CMK (cell line): Measurements from ENCODE around the gene RAD18.

Experiments
- DNase-seq: peaks from one replicate; pipeline ENCODE4 v3.0.0-alpha.2; 2010; ENCODE audit warnings: low read depth

The RAD18 gene

DNA sequence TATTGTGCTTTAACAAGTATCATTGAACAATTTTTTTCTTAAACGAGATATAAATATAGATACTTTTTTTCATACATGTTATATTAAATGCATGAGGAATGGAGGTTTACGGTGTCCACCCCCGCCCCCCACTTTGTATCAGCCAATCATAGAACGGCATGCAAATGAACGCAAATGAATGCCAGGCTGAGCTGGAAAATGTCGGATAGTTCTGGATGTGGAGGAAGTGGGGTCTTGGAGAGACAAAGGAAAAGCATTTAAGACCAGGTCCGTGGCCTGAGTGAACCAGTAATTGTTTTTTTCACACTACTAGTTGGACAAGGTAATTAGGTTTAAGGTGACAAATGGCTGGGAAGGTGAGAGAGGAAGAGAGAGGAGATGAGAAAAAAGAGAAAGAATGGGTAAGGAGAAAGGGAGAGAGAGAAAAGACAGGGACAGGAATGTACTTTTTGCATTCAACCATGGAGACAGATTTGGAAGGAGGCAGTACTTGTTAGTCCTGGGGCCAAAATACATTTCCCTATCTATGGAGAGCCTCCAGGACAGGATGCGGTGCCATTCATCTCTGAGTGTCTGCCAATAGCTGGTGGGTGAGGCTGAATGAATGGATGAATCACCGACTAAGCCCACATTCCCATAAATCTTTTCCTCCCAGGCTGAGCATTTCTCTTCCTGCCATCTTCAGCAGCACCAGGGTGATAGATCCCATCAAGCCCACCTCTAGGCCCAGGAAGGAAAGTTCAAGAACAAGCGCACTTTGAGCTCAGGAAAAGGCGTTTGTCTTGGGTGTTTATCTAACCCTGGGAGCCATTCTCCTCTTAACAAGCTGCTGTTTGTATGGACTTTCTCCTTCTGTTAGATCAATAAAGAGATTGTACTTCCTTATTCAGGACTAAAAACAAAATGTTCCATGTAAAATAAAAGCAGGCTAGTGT lies 1.4 kb upstream of the RAD18 start:
- no peak for DNase-seq

DNA sequence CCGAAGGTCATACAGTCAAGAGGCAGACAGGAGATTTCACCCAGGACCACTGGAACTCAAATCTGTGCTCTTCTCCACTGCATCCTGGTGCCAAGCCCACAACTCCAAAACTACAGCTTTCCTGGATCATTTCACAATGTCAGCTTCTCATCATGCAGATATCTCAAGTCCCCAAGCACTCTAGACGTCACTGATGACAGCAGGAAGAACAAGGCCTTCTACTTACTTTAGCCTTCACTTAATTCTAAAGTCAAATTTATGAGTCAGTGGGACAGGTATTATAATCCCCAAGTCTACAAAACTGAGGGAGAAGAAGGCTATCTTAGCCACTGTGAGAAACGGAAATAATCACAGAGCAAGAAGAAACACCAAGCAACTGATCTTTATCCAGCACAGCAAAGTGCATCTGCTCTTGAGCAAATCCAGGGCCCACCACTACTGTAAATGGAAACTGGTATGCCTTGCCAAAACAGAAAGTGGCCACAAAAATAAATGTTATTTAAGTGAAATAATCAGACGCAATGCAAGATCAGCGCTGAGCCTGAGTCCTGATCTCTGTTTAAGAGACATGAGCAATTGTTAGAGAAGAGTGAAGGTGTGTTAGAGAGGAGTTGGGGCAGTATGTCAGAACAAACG lies 928 bp downstream of the RAD18 start:
- DNase-seq, result no peak

DNA sequence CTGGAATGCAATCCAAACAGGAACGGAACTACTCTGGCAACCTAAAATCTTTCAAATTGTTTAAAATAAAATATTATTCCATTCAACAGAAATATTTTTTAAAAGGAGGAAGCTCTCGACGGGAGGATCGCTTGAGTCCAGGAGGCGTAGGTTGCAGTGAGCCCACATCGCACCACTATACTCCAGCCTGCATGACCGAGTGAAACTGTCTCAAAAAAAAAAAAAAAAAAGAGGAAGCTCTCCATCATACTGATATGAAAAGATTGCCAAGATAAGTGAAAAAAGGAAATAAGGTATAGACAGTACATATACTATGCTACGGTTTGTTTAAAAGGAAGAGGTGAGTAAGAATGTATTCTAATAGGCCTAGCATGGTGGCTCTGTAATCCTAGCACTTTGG lies 3.6 kb downstream of the RAD18 start:
- no peak for DNase-seq

DNA sequence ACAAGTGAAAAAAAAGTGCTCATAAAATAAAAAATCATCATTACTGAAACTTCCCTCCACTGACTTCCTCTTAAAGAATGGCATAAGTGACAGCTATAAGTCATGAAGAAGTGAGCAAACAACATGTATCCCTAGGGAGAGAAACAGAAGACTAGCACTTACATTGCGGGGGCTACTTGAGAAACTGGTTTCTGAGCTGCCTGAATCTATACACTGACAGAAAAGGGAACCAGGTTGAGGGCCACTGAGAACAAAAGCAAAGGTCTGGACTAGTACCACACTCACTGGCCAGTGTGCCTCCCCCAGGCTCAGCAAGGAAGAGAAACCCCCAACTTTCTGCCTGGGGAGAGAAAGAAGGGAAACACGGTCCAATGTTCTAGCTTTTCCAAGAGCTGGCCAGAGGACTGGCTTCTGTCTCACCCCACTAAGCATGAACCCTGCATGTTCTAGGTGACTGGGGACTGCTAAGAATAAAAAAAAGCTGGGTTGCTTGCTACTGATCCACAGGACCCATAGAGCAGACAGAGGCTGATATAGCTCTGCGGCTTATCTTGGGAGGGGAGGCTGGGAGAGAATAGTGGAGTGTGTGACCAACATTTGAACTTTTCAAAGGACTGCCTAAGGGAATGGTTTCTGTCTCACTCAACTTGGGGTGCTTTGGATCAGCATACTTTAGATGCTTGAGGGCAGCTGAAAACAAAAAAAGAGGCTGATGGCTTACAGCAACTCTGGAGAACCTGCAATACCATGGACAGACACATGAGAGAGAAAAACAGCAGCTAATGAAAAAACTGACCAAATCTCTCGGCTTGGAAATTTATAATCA lies 8.1 kb downstream of the RAD18 start:
- DNase-seq, result no peak

DNA sequence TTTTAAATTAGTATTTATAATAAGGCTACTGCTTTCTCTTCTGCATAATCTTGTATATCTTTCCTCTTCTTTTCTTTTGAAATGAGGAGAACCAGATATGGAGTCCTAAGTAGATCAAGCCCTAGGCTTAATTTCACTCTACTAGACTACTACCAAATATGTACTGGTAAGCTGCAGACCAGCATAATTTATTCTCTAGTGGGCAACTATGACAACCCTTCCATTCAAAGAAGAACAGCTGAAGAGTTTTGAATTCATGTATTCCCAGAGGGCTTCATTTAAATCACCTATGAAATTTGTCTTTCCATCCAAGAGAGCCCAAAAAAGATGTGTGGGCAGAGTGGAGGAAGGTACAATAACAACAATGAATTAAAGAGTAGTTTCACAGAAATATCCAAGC lies 10.0 kb downstream of the RAD18 start:
- no peak for DNase-seq

DNA sequence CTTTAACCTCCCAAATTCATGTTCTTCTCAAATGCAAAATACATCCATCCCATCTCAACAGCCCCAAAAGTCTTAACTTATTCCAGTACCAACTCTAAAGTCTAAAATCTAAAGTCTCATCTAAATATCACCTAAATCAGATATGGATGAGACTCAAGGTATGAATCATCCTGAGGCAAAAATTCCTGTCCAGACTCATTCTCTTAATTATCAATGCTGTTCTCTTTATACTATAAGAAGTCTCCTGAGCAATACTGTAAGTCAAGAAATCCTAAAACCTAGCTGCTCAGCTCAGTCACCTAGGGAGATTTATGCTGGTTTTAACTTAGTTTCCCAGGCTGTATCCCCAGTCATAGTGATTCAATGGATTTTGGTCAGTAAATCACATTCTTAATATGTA lies 11.1 kb downstream of the RAD18 start:
- DNase-seq, result no peak

DNA sequence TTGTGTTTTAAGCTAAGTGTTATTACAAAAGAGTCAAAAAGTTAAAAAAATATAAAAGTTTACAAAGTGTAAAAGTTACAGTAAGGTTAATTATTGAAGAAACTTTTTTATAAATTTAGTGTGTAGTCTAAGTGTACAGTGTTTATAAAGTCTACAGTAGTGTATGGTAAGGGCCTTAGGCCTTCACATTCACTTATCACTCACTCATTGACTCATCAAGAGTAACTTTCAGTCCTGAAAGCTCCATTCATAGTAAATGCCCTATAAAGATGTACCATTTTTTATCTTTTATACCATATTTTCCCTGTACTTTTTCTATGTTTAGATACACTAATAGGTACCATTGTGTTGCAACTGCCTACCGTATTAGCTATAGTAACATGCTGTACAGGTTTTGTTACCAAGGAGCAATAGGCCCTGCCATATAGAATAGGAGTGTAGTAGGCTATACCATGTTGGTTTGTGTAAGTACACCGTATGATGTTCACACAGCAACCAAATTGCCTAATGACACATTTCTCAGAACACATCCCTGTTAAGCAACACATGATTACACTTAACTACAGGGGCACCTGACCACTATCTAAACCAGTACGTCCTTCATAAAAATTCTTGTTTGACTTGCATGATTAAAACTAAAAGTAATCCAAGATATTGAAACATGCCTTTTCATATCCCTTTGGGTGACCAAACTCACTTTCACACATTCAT lies 17.2 kb downstream of the RAD18 start:
- no peak for DNase-seq

DNA sequence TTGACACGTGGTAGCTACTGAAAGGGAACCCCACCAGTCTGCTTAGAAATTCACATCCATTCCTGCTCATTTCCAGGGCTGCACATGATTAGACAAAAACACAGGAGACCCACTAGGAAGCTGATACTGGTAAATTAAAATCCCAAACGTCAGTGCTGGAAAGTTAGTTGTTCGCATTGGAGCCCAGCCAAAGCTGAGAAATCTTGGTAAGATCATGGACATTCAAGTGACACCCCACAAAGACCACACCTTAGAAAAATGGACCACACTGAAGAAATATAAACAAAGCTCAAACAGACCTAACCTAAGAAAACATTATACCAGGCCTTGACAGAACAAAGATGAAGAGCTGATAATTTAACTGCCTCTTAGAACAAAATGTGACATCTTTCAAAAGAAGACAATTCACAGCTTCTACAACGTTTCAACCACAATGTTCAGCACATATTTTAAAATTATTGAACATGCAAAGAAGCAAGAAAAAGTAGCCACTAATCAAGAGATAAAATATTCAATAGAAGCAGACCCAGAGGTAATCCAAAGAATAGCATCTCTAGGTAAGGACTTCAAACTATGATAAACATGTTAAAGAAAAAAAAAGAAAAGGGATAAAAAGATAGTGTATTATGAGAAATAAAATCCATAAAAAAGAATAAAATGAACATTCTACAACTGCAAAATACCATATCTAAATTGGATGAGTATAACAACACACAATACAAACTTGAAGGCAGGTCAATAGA lies 20.4 kb downstream of the RAD18 start:
- no peak for DNase-seq

DNA sequence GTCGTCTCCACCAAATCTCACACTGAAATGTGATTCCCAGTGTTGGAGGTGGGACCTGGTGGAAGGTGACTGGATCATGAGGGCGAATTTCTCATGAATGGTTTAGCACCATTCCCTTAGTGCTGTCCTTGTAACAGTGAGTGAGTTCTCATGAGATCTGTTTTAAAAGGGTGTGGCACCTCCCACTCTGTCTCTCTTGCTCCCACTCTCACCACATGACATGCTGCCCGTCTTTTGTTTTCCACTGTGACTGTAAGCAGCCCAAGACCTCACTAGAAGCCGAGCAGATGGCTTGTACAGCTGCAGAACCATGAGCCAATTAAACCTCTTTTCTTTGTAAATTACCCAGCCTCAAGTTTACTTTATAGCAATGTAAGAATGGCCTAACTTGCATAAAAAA lies 21.2 kb downstream of the RAD18 start:
- DNase-seq, result no peak

DNA sequence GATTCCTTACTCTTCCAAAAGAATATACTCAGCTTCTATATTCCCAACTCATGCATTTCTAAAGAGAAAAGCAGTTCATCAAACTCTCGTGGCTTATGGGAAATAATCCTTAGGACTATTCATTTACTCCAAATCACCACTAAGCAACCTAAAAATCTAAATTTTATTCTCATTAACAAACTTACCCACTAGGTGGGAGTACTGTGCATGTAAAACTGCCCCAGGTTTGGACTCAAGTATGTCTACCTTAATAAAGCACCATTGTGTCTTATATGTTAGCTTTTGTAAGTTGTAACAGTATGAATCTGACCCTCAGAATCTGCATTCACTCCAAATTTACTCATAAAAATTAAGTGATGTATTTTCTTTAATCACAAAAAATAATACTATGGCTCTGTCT lies 25.3 kb downstream of the RAD18 start:
- DNase-seq, result no peak

DNA sequence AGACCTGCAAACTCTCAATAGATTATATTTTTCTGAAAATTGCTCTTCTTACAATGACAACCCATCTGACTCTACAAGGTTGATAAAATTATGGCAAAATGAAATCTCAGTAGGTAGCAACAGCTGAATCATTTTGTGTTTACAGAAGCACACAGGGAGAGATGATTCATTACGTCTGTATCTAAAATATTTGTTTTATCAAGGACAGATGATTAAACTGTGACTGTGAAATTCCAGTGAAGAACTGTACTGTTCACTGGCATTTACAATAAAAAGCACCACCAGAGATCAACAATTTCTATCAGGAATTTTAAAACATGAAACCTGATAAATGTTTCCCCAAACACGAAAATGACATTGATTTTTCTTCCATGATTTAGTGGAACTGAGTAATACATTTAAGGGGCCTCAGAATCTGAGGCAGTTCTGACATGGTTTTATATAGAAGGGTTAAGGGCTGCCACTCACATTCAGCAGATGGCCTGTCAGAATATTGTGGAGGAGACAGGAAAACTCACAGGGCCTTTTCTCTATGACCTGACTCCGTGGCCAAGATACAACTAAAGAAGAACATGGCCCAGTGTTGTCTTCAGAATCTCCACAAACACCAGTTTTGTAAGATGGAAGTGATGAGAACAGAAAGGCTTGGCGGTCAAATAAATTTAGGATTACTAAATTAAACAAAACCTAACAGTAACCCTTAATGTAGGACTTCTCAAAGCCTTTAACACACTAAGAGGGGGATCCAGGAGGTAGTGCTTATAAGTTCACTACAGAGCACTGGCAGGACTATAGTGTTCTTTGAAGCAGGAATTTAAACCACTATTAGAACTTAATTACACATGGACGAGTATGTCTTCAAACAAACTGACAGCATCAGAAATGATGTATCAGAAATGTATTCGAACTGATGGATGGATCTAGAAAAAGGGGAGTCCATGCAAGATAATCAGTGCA lies 25.9 kb downstream of the RAD18 start:
- DNase-seq, result no peak

DNA sequence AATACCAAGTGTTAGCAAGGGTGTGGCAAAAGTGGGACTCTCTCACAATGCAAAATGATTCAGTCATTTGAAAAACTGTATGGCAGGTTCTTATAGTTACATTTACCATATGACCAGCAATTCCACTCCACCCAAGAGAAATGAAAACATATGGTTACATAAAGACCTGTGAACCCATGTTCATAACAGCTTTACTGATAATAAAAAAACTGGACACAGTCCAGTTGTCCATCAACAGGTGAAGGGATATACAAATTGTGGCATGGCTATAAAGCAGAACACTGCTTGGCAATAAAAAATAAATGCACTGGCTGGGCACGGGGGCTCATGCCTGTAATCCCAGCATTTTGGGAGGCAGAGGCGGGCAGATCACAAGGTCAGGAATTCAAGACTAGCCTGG lies 30.8 kb downstream of the RAD18 start:
- no peak for DNase-seq

DNA sequence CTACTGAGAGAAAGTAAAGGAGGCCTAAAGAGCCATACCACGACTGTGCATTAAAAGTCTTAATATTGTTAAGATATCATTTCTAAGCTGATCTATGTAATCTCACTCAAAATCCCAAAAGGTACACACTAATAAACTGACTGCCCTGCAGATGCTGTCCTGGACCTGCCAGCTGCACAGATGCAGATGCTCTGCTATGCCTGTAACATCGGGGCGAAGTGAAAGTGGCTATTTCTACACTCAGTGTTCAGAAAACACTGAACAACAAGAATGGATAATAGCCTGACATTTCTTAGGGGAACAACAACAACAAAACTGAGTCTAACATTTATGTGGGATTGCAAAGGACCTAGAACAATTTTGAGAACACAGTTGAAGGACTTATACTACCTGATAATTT lies 31.9 kb downstream of the RAD18 start:
- no peak for DNase-seq

DNA sequence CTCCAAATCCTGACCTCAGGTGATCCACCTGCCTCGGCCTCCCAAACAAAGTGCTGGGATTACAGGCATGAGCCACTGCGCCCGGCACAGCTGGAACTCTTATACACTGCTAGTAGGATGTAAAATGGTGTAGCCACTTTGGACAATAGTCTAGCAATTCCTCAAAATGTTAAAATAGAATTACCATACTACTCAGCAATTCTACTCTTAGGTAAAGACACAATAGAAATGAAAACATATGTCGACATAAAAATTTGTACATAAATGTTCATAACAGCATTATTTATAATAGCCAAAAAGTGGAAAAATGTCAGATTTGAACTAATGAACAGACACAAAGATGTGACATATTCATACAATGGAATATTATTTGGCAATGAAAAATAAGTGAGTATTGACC lies 33.4 kb downstream of the RAD18 start:
- no peak for DNase-seq

DNA sequence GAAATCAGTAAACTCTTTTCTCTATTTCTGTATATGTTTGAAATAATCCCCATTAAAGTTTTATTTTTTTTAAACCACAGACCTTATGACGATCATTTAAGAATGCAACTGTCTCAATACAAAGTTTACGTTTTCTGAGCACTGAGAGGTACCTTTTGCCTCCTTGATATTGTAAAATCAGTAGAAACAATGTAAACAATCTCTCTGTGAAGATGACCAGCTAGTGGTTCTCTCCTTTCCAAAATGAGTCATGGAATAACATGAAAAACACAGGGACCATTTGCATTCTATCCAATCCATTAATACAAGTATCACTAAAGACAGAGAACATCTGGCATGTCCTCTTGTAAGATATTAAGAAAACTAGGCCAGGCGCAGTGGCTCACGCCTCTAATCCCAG lies 48.8 kb downstream of the RAD18 start:
- no peak for DNase-seq

DNA sequence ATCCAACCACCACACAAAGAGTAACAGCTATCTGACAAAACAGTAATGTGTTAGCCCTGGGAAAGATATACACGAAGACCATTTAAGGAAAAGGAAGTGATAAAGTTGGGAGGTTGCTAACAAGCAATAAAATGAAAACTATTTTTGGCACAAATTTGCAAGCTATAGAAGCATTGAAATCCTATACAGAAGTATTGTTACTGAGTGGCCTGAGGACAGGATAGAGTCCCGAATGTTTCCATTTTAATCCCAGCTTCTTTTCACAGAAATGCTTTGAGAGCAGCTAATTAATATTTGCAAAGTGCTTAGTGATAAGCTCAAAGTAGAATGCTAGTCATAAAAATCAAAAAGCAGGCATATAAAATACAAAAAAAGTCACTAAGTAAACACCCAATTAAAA lies 51.5 kb downstream of the RAD18 start:
- no peak for DNase-seq

DNA sequence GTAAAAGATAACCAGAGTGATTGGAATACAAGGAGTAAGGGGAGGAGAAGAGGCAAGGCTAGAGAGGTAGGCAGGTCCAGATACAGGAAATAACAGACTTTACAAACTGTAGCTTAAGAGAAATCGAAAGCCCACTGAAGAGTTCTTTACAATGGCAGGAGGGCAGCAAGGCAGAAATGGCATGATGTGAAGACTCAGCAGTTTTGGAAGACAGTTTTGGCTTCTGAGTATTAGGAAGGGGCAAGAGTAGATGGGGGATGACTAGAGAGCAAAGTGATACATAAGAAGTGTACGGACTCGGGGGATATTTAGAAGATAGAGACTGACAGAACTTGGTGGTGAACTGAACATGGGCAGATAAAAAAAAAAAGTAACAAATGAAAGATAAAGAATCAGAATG lies 54.1 kb downstream of the RAD18 start:
- DNase-seq, result no peak

DNA sequence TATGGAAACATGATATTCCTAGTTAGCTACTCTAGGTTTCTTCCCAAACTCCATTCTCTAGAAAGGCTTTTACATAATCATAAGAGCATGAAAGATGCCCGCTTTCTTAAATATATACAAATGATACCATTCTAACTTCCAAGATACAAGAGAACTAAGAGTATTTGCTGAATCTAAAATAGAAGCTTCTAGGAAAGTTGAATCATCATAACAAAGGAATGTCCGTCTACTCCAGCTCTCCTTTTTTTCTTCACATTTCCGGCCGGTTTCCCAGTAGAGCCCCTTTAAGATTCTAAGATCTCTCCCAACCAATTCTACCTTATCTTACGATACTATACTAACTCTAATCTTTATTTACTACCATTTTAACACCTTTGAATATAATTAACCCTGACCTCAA lies 60.1 kb downstream of the RAD18 start:
- DNase-seq, result no peak

DNA sequence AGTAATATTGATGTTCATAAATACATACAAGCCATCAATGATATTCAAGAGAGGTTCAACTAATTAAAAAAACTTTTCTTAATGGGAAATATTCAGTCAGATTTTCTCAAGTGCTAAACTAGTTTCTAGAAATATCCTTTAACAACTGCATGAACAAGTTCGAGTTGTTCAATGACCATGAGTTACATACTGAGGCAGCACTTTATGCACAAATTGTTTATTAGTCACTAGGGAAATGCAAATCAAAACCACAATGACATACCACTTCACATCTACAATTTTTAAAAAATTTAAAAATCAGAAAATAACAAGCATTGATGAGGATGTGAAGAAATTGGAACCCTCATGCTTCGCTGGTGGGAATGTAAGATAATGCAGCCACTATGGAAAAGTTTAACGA lies 62.4 kb downstream of the RAD18 start:
- no peak for DNase-seq

DNA sequence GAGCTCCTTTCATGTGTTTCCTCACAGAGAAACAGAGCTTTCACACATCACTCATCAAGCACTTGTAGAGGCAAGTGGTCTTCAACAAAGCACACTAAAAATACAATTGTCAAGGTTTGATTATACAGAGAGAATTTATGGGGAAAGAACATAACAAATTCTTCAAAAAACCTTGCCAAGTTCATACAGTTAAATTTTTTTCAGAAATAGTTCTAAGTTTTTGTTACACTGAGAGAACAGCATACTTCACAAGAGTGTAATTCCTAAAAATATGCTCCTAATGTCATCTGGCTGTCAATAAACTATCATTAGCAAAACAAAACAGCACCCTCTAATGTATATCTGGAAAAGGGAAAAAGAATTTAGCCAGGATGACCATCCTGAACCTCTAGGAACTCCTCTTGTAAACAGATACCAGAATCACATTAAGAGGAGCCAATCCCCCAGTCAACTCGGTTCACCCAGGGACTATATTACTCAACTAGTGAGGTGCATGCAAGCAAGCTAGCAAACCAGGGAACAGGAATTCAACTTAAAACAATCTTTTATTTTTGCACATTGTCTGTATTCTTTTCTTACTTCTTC lies 63.3 kb downstream of the RAD18 start:
- DNase-seq, result no peak
